Loucy (cell line): ENCODE data around the gene FGD3.

Experiments
- H2AFZ ChIP-seq: fragments of 200-600 bp; sonication (generic); 2 replicates; pipeline ENCODE4 v1.6.0; 2016; ENCODE audit warnings: antibody characterized with exemption, mild to moderate bottlenecking, low read length, moderate library complexity
- H3F3A ChIP-seq: fragments of 200-600 bp; 2 replicates; pipeline ENCODE4 v1.6.0; 2016; ENCODE audit warnings: antibody characterized with exemption, low read depth, mild to moderate bottlenecking
- H3K27me3 ChIP-seq: fragments of 200-600 bp; sonication (generic); 2 replicates; pipeline ENCODE4 v1.6.1; 2014; ENCODE audit warnings: low read length, mild to moderate bottlenecking; ENCODE audit not compliant: insufficient read depth, poor library complexity, severe bottlenecking
- H3K36me3 ChIP-seq: fragments of 200-600 bp; sonication (generic); 2 replicates; pipeline ENCODE4 v1.6.1; 2016; ENCODE audit warnings: low read length; ENCODE audit not compliant: insufficient read depth
- H3K4me1 ChIP-seq: fragments of 200-600 bp; sonication (generic); 2 replicates; pipeline ENCODE4 v1.5.1; 2014; ENCODE audit warnings: low read length, mild to moderate bottlenecking; ENCODE audit not compliant: insufficient read depth, poor library complexity, severe bottlenecking
- H3K4me2 ChIP-seq: fragments of 200-600 bp; sonication (generic); 2 replicates; pipeline ENCODE4 v1.6.0; 2014; ENCODE audit warnings: antibody characterized with exemption, low read length, low read depth, mild to moderate bottlenecking; ENCODE audit not compliant: poor library complexity, severe bottlenecking
- H3K4me3 ChIP-seq: fragments of 200-600 bp; sonication (generic); 2 replicates; pipeline ENCODE4 v1.5.1; 2014; ENCODE audit warnings: low read length, mild to moderate bottlenecking, mixed read lengths; ENCODE audit not compliant: poor library complexity, severe bottlenecking
- H3K79me2 ChIP-seq: fragments of 200-600 bp; sonication (generic); 2 replicates; pipeline ENCODE4 v1.6.1; 2014; ENCODE audit warnings: low read length; ENCODE audit not compliant: insufficient read depth
- H3K9ac ChIP-seq: fragments of 200-600 bp; sonication (generic); 2 replicates; pipeline ENCODE4 v1.6.0; 2014; ENCODE audit warnings: mild to moderate bottlenecking, low read depth, low read length, moderate library complexity; ENCODE audit not compliant: poor library complexity, severe bottlenecking
- H3K9me2 ChIP-seq: fragments of 200-600 bp; sonication (generic); replicated peaks from 2 replicates; pipeline ENCODE4 v1.6.1; 2016; ENCODE audit warnings: low read depth, low read length, mixed read lengths
- H3K9me3 ChIP-seq: fragments of 200-600 bp; sonication (generic); 2 replicates; pipeline ENCODE4 v1.6.1; 2014; ENCODE audit warnings: mild to moderate bottlenecking, antibody characterized with exemption, low read length, low read depth; ENCODE audit not compliant: insufficient read depth
- H4K20me1 ChIP-seq: fragments of 200-600 bp; sonication (generic); 2 replicates; pipeline ENCODE4 v1.6.0; 2014; ENCODE audit warnings: antibody characterized with exemption, low read length, mild to moderate bottlenecking; ENCODE audit not compliant: insufficient read depth, poor library complexity, severe bottlenecking
- EZH2phosphoT487 ChIP-seq: fragments of 200-600 bp; IDR thresholded peaks from 2 replicates; pipeline ENCODE4 v1.6.1; 2018; ENCODE audit warnings: antibody characterized with exemption, mild to moderate bottlenecking, moderate library complexity, borderline replicate concordance
- TF ChIP-seq, protein P1 (sequence below): fragments of 200-600 bp; sonication (generic); conservative IDR thresholded peaks from 2 replicates; pipeline ENCODE4 v1.5.1; 2014; ENCODE audit warnings: mild to moderate bottlenecking, antibody characterized with exemption, low read length

Gene FGD3

DNA sequence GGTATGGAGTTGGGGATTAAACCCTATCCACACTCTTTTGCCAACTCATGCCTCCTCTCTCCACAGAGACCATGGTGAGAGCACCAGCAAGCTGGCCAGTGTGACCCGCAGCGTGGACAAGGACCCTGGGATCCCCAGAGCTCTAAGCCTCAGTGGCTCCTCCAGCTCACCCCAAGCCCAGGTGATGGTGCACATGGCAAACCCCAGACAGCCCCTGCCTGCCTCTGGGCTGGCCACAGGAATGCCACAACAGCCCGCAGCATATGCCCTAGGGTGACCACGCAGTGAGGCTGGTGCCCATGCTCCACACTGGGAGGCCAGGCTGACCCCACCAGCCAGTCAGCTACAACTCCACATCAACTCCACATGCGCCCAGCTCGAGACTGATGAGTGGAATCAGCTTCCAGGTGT is 137.2 kb downstream of the FGD3 start:
- Histone ChIP-seq H3K9ac (peak overlapping the region; percentile 70), H3K27me3 (no peaks in the 10 kb centered on the region), H2AFZ (no peak overlapping the region), H4K20me1 (no peaks in the 10 kb centered on the region), H3K9me2 (no peaks in the 10 kb centered on the region), H3K9me3 (no peaks in the 10 kb centered on the region), H3F3A (no peaks in the 10 kb centered on the region), H3K36me3 (no peaks in the 10 kb centered on the region), H3K4me1 (peaks cover 30% of the 10 kb centered on the region), H3K4me2 (no peak overlapping the region), H3K4me3 (no peak overlapping the region), H3K79me2 (no peaks in the 10 kb centered on the region)
- TF ChIP-seq, protein P1, sequence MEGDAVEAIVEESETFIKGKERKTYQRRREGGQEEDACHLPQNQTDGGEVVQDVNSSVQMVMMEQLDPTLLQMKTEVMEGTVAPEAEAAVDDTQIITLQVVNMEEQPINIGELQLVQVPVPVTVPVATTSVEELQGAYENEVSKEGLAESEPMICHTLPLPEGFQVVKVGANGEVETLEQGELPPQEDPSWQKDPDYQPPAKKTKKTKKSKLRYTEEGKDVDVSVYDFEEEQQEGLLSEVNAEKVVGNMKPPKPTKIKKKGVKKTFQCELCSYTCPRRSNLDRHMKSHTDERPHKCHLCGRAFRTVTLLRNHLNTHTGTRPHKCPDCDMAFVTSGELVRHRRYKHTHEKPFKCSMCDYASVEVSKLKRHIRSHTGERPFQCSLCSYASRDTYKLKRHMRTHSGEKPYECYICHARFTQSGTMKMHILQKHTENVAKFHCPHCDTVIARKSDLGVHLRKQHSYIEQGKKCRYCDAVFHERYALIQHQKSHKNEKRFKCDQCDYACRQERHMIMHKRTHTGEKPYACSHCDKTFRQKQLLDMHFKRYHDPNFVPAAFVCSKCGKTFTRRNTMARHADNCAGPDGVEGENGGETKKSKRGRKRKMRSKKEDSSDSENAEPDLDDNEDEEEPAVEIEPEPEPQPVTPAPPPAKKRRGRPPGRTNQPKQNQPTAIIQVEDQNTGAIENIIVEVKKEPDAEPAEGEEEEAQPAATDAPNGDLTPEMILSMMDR: no peak
- no peak for TF ChIP-seq EZH2phosphoT487

DNA sequence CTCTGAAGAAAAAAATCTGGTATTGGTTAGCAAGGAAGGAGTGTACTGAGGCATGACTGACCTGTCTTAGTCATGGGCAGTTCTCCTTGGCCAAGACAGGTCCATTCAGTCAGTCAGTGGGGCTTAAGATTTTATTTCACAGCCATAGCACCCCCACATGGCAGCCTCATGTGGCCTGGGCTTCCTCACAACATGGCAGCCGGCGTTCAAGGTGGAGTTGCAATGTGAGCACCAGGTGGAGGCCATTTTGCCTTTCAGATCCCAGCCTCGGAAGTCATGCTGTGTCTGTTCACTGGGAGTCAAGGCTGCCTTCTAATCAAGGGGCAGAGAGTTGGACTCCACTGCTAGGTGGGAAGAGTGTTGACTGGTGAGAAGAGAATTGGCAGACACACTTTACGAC is 138.4 kb downstream of the FGD3 start:
- H3F3A ChIP-seq: no peaks in the 10 kb centered on the region
- H3K27me3 ChIP-seq: no peaks in the 10 kb centered on the region
- H3K4me1 ChIP-seq: peaks cover 29% of the 10 kb centered on the region
- H3K9ac ChIP-seq: no peak overlapping the region
- no peak overlapping the region for H3K4me2 ChIP-seq
- no peaks in the 10 kb centered on the region for H3K9me3 ChIP-seq
- H4K20me1 ChIP-seq: no peaks in the 10 kb centered on the region
- no peak overlapping the region for H3K4me3 ChIP-seq
- H3K36me3 ChIP-seq: no peaks in the 10 kb centered on the region
- H3K79me2 ChIP-seq: no peaks in the 10 kb centered on the region
- TF ChIP-seq EZH2phosphoT487: no peak
- TF ChIP-seq, protein P1: no peak
- no peaks in the 10 kb centered on the region for H3K9me2 ChIP-seq
- no peak overlapping the region for H2AFZ ChIP-seq
